BLaER1 (cell line): ENCODE results near the gene FRK.

Source experiments
- H3K27ac ChIP-seq: shearing (Covaris generic); formaldehyde crosslinking; 2 replicates; pipeline ENCODE4 v1.8.1; 2022
- H3K27me3 ChIP-seq: shearing (Covaris generic); formaldehyde crosslinking; 2 replicates; pipeline ENCODE4 v1.8.1; 2022
- H3K36me3 ChIP-seq: shearing (Covaris generic); formaldehyde crosslinking; 2 replicates; pipeline ENCODE4 v1.8.1; 2022
- H3K4me1 ChIP-seq: shearing (Covaris generic); formaldehyde crosslinking; 2 replicates; pipeline ENCODE4 v1.8.1; 2022
- H3K4me2 ChIP-seq: shearing (Covaris generic); formaldehyde crosslinking; 2 replicates; pipeline ENCODE4 v1.8.1; 2022
- H3K4me3 ChIP-seq: shearing (Covaris generic); formaldehyde crosslinking; 2 replicates; pipeline ENCODE4 v1.8.1; 2022
- H3K9ac ChIP-seq: shearing (Covaris generic); formaldehyde crosslinking; 2 replicates; pipeline ENCODE4 v1.8.1; 2022
- H3K9me3 ChIP-seq: shearing (Covaris generic); formaldehyde crosslinking; 2 replicates; pipeline ENCODE4 v1.8.1; 2022
- H4K20me1 ChIP-seq: shearing (Covaris generic); formaldehyde crosslinking; 2 replicates; pipeline ENCODE4 v1.8.1; 2022
- Cebpa-rat ChIP-seq: shearing (Covaris generic); IDR thresholded peaks from 2 replicates; pipeline ENCODE4 v1.8.1; 2022

The FRK gene

GRCh38 chr6:116012471-116012949, 48.2 kb downstream of the FRK start:
- H3K9me3 ChIP-seq, result no peaks in the 10 kb centered on the region
- H3K27me3 ChIP-seq, result no peaks in the 10 kb centered on the region
- H3K9ac ChIP-seq, result no peak overlapping the region
- no peak overlapping the region for H3K4me2 ChIP-seq
- H3K36me3 ChIP-seq, result no peaks in the 10 kb centered on the region
- no peaks in the 10 kb centered on the region for H3K4me1 ChIP-seq
- no peak for TF ChIP-seq Cebpa-rat
- H4K20me1 ChIP-seq, result no peaks in the 10 kb centered on the region
- no peak overlapping the region for H3K27ac ChIP-seq
- H3K4me3 ChIP-seq, result no peak overlapping the region

- no peak overlapping the region for H3K4me3 ChIP-seq
- H3K9me3 ChIP-seq, result no peaks in the 10 kb centered on the region
- H4K20me1 ChIP-seq, result no peaks in the 10 kb centered on the region
- no peaks in the 10 kb centered on the region for H3K27me3 ChIP-seq
- H3K27ac ChIP-seq, result no peak overlapping the region
- H3K9ac ChIP-seq, result no peak overlapping the region
- H3K4me1 ChIP-seq, result no peaks in the 10 kb centered on the region
- no peak for TF ChIP-seq Cebpa-rat
- no peak overlapping the region for H3K4me2 ChIP-seq
- no peaks in the 10 kb centered on the region for H3K36me3 ChIP-seq
These were observed 49.2 kb downstream of the FRK start for GRCh38 chr6:116011520-116011919.

- H3K4me2 ChIP-seq, result no peak overlapping the region
- H3K4me1 ChIP-seq, result no peaks in the 10 kb centered on the region
- no peak overlapping the region for H3K27ac ChIP-seq
These were observed 49.8 kb downstream of the FRK start for GRCh38 chr6:116010790-116011401.

GRCh38 chr6:116010386-116010785, 50.3 kb downstream of the FRK start:
- H3K27me3 ChIP-seq, result no peaks in the 10 kb centered on the region
- no peak overlapping the region for H3K9ac ChIP-seq
- TF ChIP-seq Cebpa-rat, result no peak
- H3K27ac ChIP-seq, result no peak overlapping the region
- H4K20me1 ChIP-seq, result no peaks in the 10 kb centered on the region
- no peaks in the 10 kb centered on the region for H3K9me3 ChIP-seq
- no peaks in the 10 kb centered on the region for H3K4me1 ChIP-seq
- H3K4me2 ChIP-seq, result no peak overlapping the region
- no peaks in the 10 kb centered on the region for H3K36me3 ChIP-seq
- no peak overlapping the region for H3K4me3 ChIP-seq

More at GRCh38 chr6:116010790-116011401, 49.8 kb downstream of the FRK start:
- Histone ChIP-seq H3K9me3 (no peaks in the 10 kb centered on the region), H3K4me3 (no peak overlapping the region), H3K9ac (no peak overlapping the region), H4K20me1 (no peaks in the 10 kb centered on the region), H3K36me3 (no peaks in the 10 kb centered on the region), H3K27me3 (no peaks in the 10 kb centered on the region)
- no peak for TF ChIP-seq Cebpa-rat

- no peaks in the 10 kb centered on the region for H3K4me1 ChIP-seq
- H3K36me3 ChIP-seq, result no peaks in the 10 kb centered on the region
- no peaks in the 10 kb centered on the region for H4K20me1 ChIP-seq
- H3K4me3 ChIP-seq, result no peak overlapping the region
- no peak for TF ChIP-seq Cebpa-rat
- no peak overlapping the region for H3K9ac ChIP-seq
- no peaks in the 10 kb centered on the region for H3K27me3 ChIP-seq
- no peaks in the 10 kb centered on the region for H3K9me3 ChIP-seq
- no peak overlapping the region for H3K27ac ChIP-seq
- H3K4me2 ChIP-seq, result no peak overlapping the region
These were observed 52.0 kb downstream of the FRK start for GRCh38 chr6:116008470-116009243.

- H3K36me3 ChIP-seq, result no peaks in the 10 kb centered on the region
- H3K9ac ChIP-seq, result no peak overlapping the region
- H3K4me1 ChIP-seq, result no peaks in the 10 kb centered on the region
- no peaks in the 10 kb centered on the region for H3K27me3 ChIP-seq
- H3K4me3 ChIP-seq, result no peak overlapping the region
- H3K9me3 ChIP-seq, result no peaks in the 10 kb centered on the region
- H3K4me2 ChIP-seq, result no peak overlapping the region
- H3K27ac ChIP-seq, result no peak overlapping the region
- no peak for TF ChIP-seq Cebpa-rat
- no peaks in the 10 kb centered on the region for H4K20me1 ChIP-seq
These were observed 55.6 kb downstream of the FRK start for GRCh38 chr6:116004841-116005815.

- H3K36me3 ChIP-seq, result no peaks in the 10 kb centered on the region
- no peaks in the 10 kb centered on the region for H3K9me3 ChIP-seq
- no peak overlapping the region for H3K9ac ChIP-seq
- H4K20me1 ChIP-seq, result no peaks in the 10 kb centered on the region
- H3K27ac ChIP-seq, result no peak overlapping the region
- no peaks in the 10 kb centered on the region for H3K27me3 ChIP-seq
- H3K4me2 ChIP-seq, result no peak overlapping the region
- TF ChIP-seq Cebpa-rat, result no peak
- H3K4me1 ChIP-seq, result no peaks in the 10 kb centered on the region
- no peak overlapping the region for H3K4me3 ChIP-seq
These were observed 57.0 kb downstream of the FRK start for GRCh38 chr6:116003668-116004067.

- no peaks in the 10 kb centered on the region for H3K36me3 ChIP-seq
- H3K4me2 ChIP-seq, result no peak overlapping the region
- H3K27me3 ChIP-seq, result no peaks in the 10 kb centered on the region
- no peak overlapping the region for H3K27ac ChIP-seq
- no peak overlapping the region for H3K4me3 ChIP-seq
- no peaks in the 10 kb centered on the region for H3K4me1 ChIP-seq
- no peaks in the 10 kb centered on the region for H3K9me3 ChIP-seq
- no peak overlapping the region for H3K9ac ChIP-seq
- no peak for TF ChIP-seq Cebpa-rat
- H4K20me1 ChIP-seq, result no peaks in the 10 kb centered on the region
These were observed 57.9 kb downstream of the FRK start for GRCh38 chr6:116002756-116003155.

GRCh38 chr6:115999235-115999634, 61.5 kb downstream of the FRK start:
- Histone ChIP-seq H3K4me1 (no peaks in the 10 kb centered on the region), H3K4me3 (no peak overlapping the region), H4K20me1 (no peaks in the 10 kb centered on the region), H3K27ac (no peak overlapping the region), H3K27me3 (no peaks in the 10 kb centered on the region), H3K9ac (no peak overlapping the region), H3K36me3 (no peaks in the 10 kb centered on the region), H3K4me2 (no peak overlapping the region), H3K9me3 (no peaks in the 10 kb centered on the region)
- TF ChIP-seq Cebpa-rat, result no peak
